H1 (cell line): ENCODE measurements around the gene CXADR. TPM values are rescaled to one million over a fixed set of nuclear protein-coding genes. Genes with fewer than 3 reads are reported as not detected.

Experiments used
- CREB1 ChIP-seq: IDR thresholded peaks from 2 replicates; pipeline ENCODE4 v1.6.1; 2012; ENCODE audit warnings: inconsistent platforms
- polyA plus RNA-seq, 7 experiments: library from polyadenylated mRNA; depleted of rRNA in 3 of 7; stranded (reverse) in 5 of 7; unstranded in 2 of 7; fragments of >200 nt in 5 of 7; fragments of 200-250 nt in 2 of 7; gene quantifications; 1 replicate in 5 of 7; 2 replicates in 1 of 7; 4 replicates in 1 of 7; pipeline versions ENCODE4 v1.2.1 to v1.2.3, GENCODE V29; 2011 to 2013; ENCODE audit warnings: missing spikeins in 2 of 7, mixed read lengths in 2 of 7
- total RNA-seq: library from RNA; stranded (reverse); fragmentation: NEBNext Ultra II Directional; extraction: Animal tissue kit (Norgen Biotek cat#: 25700); gene quantifications from 2 replicates; pipeline ENCODE4 v1.2.1, GENCODE V29; 2021
- TF ChIP-seq, protein P1 (sequence below): fragments of 300-600 bp; sonication (generic); IDR thresholded peaks from 2 replicates; pipeline ENCODE4 v1.7.1; 2012; ENCODE audit warnings: low read length, moderate library complexity, mild to moderate bottlenecking, inconsistent platforms; ENCODE audit not compliant: insufficient replicate concordance

The CXADR gene
- total and polyA plus RNA-seq, 2 of the 8 experiments (the other 6 are each of a cell fraction or from before 2014, with no cell fraction given): 45.6 to 145 TPM

GRCh38 chr21:17583898-17584297 is 71.1 kb downstream of the CXADR start (continued):
- TF ChIP-seq, protein P1, sequence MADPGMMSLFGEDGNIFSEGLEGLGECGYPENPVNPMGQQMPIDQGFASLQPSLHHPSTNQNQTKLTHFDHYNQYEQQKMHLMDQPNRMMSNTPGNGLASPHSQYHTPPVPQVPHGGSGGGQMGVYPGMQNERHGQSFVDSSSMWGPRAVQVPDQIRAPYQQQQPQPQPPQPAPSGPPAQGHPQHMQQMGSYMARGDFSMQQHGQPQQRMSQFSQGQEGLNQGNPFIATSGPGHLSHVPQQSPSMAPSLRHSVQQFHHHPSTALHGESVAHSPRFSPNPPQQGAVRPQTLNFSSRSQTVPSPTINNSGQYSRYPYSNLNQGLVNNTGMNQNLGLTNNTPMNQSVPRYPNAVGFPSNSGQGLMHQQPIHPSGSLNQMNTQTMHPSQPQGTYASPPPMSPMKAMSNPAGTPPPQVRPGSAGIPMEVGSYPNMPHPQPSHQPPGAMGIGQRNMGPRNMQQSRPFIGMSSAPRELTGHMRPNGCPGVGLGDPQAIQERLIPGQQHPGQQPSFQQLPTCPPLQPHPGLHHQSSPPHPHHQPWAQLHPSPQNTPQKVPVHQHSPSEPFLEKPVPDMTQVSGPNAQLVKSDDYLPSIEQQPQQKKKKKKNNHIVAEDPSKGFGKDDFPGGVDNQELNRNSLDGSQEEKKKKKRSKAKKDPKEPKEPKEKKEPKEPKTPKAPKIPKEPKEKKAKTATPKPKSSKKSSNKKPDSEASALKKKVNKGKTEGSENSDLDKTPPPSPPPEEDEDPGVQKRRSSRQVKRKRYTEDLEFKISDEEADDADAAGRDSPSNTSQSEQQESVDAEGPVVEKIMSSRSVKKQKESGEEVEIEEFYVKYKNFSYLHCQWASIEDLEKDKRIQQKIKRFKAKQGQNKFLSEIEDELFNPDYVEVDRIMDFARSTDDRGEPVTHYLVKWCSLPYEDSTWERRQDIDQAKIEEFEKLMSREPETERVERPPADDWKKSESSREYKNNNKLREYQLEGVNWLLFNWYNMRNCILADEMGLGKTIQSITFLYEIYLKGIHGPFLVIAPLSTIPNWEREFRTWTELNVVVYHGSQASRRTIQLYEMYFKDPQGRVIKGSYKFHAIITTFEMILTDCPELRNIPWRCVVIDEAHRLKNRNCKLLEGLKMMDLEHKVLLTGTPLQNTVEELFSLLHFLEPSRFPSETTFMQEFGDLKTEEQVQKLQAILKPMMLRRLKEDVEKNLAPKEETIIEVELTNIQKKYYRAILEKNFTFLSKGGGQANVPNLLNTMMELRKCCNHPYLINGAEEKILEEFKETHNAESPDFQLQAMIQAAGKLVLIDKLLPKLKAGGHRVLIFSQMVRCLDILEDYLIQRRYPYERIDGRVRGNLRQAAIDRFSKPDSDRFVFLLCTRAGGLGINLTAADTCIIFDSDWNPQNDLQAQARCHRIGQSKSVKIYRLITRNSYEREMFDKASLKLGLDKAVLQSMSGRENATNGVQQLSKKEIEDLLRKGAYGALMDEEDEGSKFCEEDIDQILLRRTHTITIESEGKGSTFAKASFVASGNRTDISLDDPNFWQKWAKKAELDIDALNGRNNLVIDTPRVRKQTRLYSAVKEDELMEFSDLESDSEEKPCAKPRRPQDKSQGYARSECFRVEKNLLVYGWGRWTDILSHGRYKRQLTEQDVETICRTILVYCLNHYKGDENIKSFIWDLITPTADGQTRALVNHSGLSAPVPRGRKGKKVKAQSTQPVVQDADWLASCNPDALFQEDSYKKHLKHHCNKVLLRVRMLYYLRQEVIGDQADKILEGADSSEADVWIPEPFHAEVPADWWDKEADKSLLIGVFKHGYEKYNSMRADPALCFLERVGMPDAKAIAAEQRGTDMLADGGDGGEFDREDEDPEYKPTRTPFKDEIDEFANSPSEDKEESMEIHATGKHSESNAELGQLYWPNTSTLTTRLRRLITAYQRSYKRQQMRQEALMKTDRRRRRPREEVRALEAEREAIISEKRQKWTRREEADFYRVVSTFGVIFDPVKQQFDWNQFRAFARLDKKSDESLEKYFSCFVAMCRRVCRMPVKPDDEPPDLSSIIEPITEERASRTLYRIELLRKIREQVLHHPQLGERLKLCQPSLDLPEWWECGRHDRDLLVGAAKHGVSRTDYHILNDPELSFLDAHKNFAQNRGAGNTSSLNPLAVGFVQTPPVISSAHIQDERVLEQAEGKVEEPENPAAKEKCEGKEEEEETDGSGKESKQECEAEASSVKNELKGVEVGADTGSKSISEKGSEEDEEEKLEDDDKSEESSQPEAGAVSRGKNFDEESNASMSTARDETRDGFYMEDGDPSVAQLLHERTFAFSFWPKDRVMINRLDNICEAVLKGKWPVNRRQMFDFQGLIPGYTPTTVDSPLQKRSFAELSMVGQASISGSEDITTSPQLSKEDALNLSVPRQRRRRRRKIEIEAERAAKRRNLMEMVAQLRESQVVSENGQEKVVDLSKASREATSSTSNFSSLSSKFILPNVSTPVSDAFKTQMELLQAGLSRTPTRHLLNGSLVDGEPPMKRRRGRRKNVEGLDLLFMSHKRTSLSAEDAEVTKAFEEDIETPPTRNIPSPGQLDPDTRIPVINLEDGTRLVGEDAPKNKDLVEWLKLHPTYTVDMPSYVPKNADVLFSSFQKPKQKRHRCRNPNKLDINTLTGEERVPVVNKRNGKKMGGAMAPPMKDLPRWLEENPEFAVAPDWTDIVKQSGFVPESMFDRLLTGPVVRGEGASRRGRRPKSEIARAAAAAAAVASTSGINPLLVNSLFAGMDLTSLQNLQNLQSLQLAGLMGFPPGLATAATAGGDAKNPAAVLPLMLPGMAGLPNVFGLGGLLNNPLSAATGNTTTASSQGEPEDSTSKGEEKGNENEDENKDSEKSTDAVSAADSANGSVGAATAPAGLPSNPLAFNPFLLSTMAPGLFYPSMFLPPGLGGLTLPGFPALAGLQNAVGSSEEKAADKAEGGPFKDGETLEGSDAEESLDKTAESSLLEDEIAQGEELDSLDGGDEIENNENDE: no peak
- no peak for TF ChIP-seq CREB1
